GM12864 (cell line): ENCODE results near the gene SLC16A5.
A peak's percentile ranks its signal among the peaks of the same experiment; 100 is the strongest.

Source experiments
- DNase-seq: peaks from one replicate; pipeline ENCODE4 v3.0.0-alpha.2; 2011; ENCODE audit warnings: low read depth
- H3K4me3 ChIP-seq: 2 replicates; pipeline ENCODE4 v1.5.1; 2011; ENCODE audit warnings: mild to moderate bottlenecking, low read depth, low read length, control low read depth
- CTCF ChIP-seq: IDR thresholded peaks from 2 replicates; pipeline ENCODE4 v1.5.1; 2011; ENCODE audit warnings: low read depth, mild to moderate bottlenecking, moderate library complexity, low read length, control low read depth, inconsistent platforms; ENCODE audit errors: missing control alignments

Gene SLC16A5

GRCh38 chr17:75060434-75061054, 27.2 kb upstream of the SLC16A5 start:
- no peak overlapping the region for H3K4me3 ChIP-seq
- TF ChIP-seq CTCF: no peak
- no peak for DNase-seq

- H3K4me3 ChIP-seq: no peak overlapping the region
- TF ChIP-seq CTCF: no peak
- no peak for DNase-seq
Measured at GRCh38 chr17:75061055-75061438, 26.7 kb upstream of the SLC16A5 start.

GRCh38 chr17:75061618-75062017, 26.1 kb upstream of the SLC16A5 start:
- TF ChIP-seq CTCF: no peak
- DNase-seq: no peak
- no peak overlapping the region for H3K4me3 ChIP-seq

GRCh38 chr17:75063201-75063600, 24.6 kb upstream of the SLC16A5 start:
- DNase-seq: no peak
- no peak for TF ChIP-seq CTCF
- no peak overlapping the region for H3K4me3 ChIP-seq

GRCh38 chr17:75063626-75064025, 24.1 kb upstream of the SLC16A5 start:
- no peak overlapping the region for H3K4me3 ChIP-seq
- DNase-seq: no peak
- peak; percentile 19 for TF ChIP-seq CTCF

- DNase-seq: no peak
- TF ChIP-seq CTCF: no peak
- no peak overlapping the region for H3K4me3 ChIP-seq
Measured at GRCh38 chr17:75064040-75064439, 23.7 kb upstream of the SLC16A5 start.

GRCh38 chr17:75064460-75064859, 23.3 kb upstream of the SLC16A5 start:
- no peak for DNase-seq
- no peak for TF ChIP-seq CTCF
- no peak overlapping the region for H3K4me3 ChIP-seq
